Mesenchymal stem cell (in vitro differentiated cells and primary cell): ENCODE results near the gene NUP205.

ENCODE experiments used
- DNase-seq: peaks from one replicate; pipeline ENCODE4 v3.0.0-alpha.2; 2013
- H2AFZ ChIP-seq: one replicate; pipeline ENCODE4 v1.6.1; 2013; ENCODE audit warnings: low read depth, mild to moderate bottlenecking, control low read depth, inconsistent platforms, low read length, moderate library complexity
- H2AK5ac ChIP-seq: 2 replicates; pipeline ENCODE4 v1.6.1; 2013; ENCODE audit warnings: low read length, moderate library complexity, mild to moderate bottlenecking, inconsistent platforms; ENCODE audit not compliant: severe bottlenecking
- H2BK120ac ChIP-seq: one replicate; pipeline ENCODE4 v1.6.1; 2013; ENCODE audit warnings: low read depth, mild to moderate bottlenecking, inconsistent platforms, low read length, moderate library complexity
- H2BK12ac ChIP-seq, 2 experiments: one replicate each; pipeline ENCODE4 v1.6.1; 2013; ENCODE audit warnings: inconsistent platforms in 2 of 2, low read length in 2 of 2, mild to moderate bottlenecking in 2 of 2, moderate library complexity in 2 of 2, control low read depth in 1 of 2
- H2BK15ac ChIP-seq: one replicate; pipeline ENCODE4 v1.6.1; 2013; ENCODE audit warnings: mild to moderate bottlenecking, low read depth, inconsistent platforms; ENCODE audit not compliant: poor library complexity, severe bottlenecking
- H2BK5ac ChIP-seq: 2 replicates; pipeline ENCODE4 v1.6.1; 2013; ENCODE audit warnings: low read depth, mild to moderate bottlenecking, low read length, control low read depth, inconsistent platforms; ENCODE audit not compliant: poor library complexity, severe bottlenecking
- H3K14ac ChIP-seq, 2 experiments: one replicate each; pipeline ENCODE4 v1.6.1; 2013; ENCODE audit warnings: inconsistent platforms in 2 of 2, low read length in 2 of 2, control low read depth in 1 of 2, mild to moderate bottlenecking in 1 of 2, moderate library complexity in 1 of 2
- H3K18ac ChIP-seq, 2 experiments: one replicate each; pipeline ENCODE4 v1.6.1; 2013; ENCODE audit warnings: inconsistent platforms in 2 of 2, low read length in 2 of 2, control low read depth in 1 of 2, low read depth in 1 of 2, mild to moderate bottlenecking in 1 of 2
- H3K23ac ChIP-seq, 2 experiments: one replicate each; pipeline ENCODE4 v1.6.1; 2013; ENCODE audit warnings: inconsistent platforms in 2 of 2, low read length in 2 of 2, mild to moderate bottlenecking in 2 of 2, moderate library complexity in 2 of 2, control low read depth in 1 of 2
- H3K27ac ChIP-seq: 2 replicates; pipeline ENCODE4 v1.5.1; 2013; ENCODE audit warnings: mild to moderate bottlenecking, moderate library complexity, low read length, control low read depth, inconsistent platforms; ENCODE audit not compliant: poor library complexity, severe bottlenecking
- H3K27me3 ChIP-seq, 2 experiments: 2 replicates each; pipeline versions ENCODE4 v1.6.1 to v1.7.0; 2013; ENCODE audit warnings: low read length in 2 of 2, mild to moderate bottlenecking in 2 of 2, moderate library complexity in 2 of 2, control low read depth in 1 of 2, inconsistent platforms in 1 of 2; ENCODE audit not compliant: control insufficient read depth in 1 of 2, insufficient read depth in 1 of 2
- H3K36me3 ChIP-seq, 2 experiments: 2 replicates each; pipeline versions ENCODE4 v1.6.1 to v1.7.0; 2013; ENCODE audit warnings: low read length in 2 of 2, control low read depth in 1 of 2, inconsistent platforms in 1 of 2, low read depth in 1 of 2, mild to moderate bottlenecking in 1 of 2; ENCODE audit not compliant: insufficient read depth in 2 of 2, control insufficient read depth in 1 of 2
- H3K4ac ChIP-seq, 2 experiments: one replicate each; pipeline ENCODE4 v1.6.1; 2013; ENCODE audit warnings: inconsistent platforms in 2 of 2, low read length in 2 of 2, mild to moderate bottlenecking in 2 of 2, moderate library complexity in 2 of 2, control low read depth in 1 of 2, low read depth in 1 of 2
- H3K4me1 ChIP-seq: 2 replicates; pipeline ENCODE4 v1.6.1; 2013; ENCODE audit warnings: low read depth, low read length, control low read depth; ENCODE audit not compliant: control insufficient read depth, insufficient read depth
- H3K4me2 ChIP-seq: 2 replicates; pipeline ENCODE4 v1.6.1; 2013; ENCODE audit warnings: low read length, mild to moderate bottlenecking, inconsistent platforms; ENCODE audit not compliant: poor library complexity, severe bottlenecking
- H3K4me3 ChIP-seq, 2 experiments: 2 replicates each; pipeline versions ENCODE4 v1.5.1 to v1.7.0; 2013; ENCODE audit warnings: low read length in 2 of 2, mild to moderate bottlenecking in 2 of 2, control low read depth in 1 of 2, low read depth in 1 of 2; ENCODE audit not compliant: insufficient read depth in 1 of 2
- H3K79me1 ChIP-seq: replicated peaks from 2 replicates; pipeline ENCODE4 v1.6.1; 2013; ENCODE audit warnings: mild to moderate bottlenecking, control low read depth, low read length, inconsistent platforms; ENCODE audit not compliant: poor library complexity, severe bottlenecking
- H3K9ac ChIP-seq: 2 replicates; pipeline ENCODE4 v1.7.0; 2013; ENCODE audit warnings: mild to moderate bottlenecking, low read length, moderate library complexity
- H3K9me3 ChIP-seq: 2 replicates; pipeline ENCODE4 v1.7.0; 2013; ENCODE audit warnings: mild to moderate bottlenecking, low read length; ENCODE audit not compliant: control insufficient read depth
- H4K8ac ChIP-seq: one replicate; pipeline ENCODE4 v1.6.1; 2013; ENCODE audit warnings: inconsistent platforms, mild to moderate bottlenecking, low read length, moderate library complexity
- H4K91ac ChIP-seq: one replicate; pipeline ENCODE4 v1.6.1; 2013; ENCODE audit warnings: mild to moderate bottlenecking, low read length, inconsistent platforms
- WGBS: methylation state at CpG from one replicate; pipeline ENCODE4 v1.1.7; 2013; ENCODE audit warnings: mixed read lengths; 5-methylcytosine and 5-hydroxymethylcytosine counted together

Gene NUP205

GRCh38 chr7:135539629-135540028 lies 18.1 kb upstream of the NUP205 start:
- Histone ChIP-seq H3K9ac (no peak overlapping the region), H3K23ac (no peak overlapping the region), H3K14ac (no peak overlapping the region), H3K27me3 (peaks cover 3 to 5% of the 10 kb centered on the region in 2 experiments), H2AFZ (no peak overlapping the region), H2BK15ac (no peak overlapping the region), H3K4me1 (no peaks in the 10 kb centered on the region), H3K4me3 (no peak overlapping the region), H3K4ac (no peak overlapping the region), H3K4me2 (no peak overlapping the region), H2BK120ac (no peak overlapping the region), H3K18ac (no peak overlapping the region), H4K91ac (no peak overlapping the region), H3K27ac (no peak overlapping the region), H2BK5ac (no peak overlapping the region), H3K79me1 (no peaks in the 10 kb centered on the region), H3K36me3 (no peaks in the 10 kb centered on the region), H3K9me3 (no peaks in the 10 kb centered on the region), H2AK5ac (no peak overlapping the region), H2BK12ac (no peak overlapping the region), H4K8ac (no peak overlapping the region)
- 83% methylated on average over 1 of the region's 2 CpGs for WGBS
- DNase-seq = no peak

- H2BK15ac ChIP-seq = no peak overlapping the region
- 92% methylated on average over 4 of the region's 6 CpGs for WGBS
These were observed 16.7 kb upstream of the NUP205 start for GRCh38 chr7:135541029-135541428.

DNA sequence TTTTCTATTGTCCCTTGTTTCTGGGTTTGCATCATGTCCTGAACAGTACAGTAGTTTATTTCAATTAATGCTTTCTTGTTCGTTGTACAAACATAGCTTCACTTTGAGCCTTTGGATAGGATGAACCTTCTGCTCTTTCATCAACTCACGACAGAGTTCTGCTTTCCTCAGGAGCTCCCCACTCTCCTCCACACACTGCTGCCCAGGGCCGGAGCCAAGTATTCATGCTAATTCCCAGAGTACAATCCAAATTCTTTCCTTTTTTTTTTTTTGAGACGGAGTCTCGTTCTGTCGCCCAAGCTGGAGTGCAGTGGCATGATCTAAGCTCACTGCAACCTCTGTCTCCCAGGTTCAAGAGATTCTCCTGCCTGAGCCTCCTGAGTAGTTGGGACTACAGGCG lies 7.5 kb upstream of the NUP205 start:
- Histone ChIP-seq H4K91ac (no peak overlapping the region), H3K4ac (no peak overlapping the region), H3K14ac (no peak overlapping the region), H4K8ac (no peak overlapping the region), H3K27ac (no peak overlapping the region), H3K23ac (no peak overlapping the region), H3K9me3 (no peaks in the 10 kb centered on the region), H3K4me3 (no peak overlapping the region), H2BK15ac (no peak overlapping the region), H2BK12ac (no peak overlapping the region), H3K4me1 (no peaks in the 10 kb centered on the region), H2AK5ac (no peak overlapping the region), H3K18ac (no peak overlapping the region), H3K79me1 (no peaks in the 10 kb centered on the region), H3K9ac (no peak overlapping the region), H2BK120ac (no peak overlapping the region), H3K36me3 (no peaks in the 10 kb centered on the region), H2BK5ac (no peak overlapping the region), H3K27me3 (peaks cover 0 to 4% of the 10 kb centered on the region in 2 experiments), H2AFZ (no peak overlapping the region), H3K4me2 (no peak overlapping the region)
- no peak for DNase-seq
- WGBS = 89% methylated on average over 7 of the region's 7 CpGs

More at GRCh38 chr7:135541029-135541428, 16.7 kb upstream of the NUP205 start:
- H3K36me3 ChIP-seq = no peaks in the 10 kb centered on the region
- H3K4me2 ChIP-seq = no peak overlapping the region
- H3K79me1 ChIP-seq = no peaks in the 10 kb centered on the region
- H3K18ac ChIP-seq = no peak overlapping the region
- no peak overlapping the region for H3K23ac ChIP-seq
- peaks cover 0 to 5% of the 10 kb centered on the region in 2 experiments for H3K27me3 ChIP-seq
- no peaks in the 10 kb centered on the region for H3K4me1 ChIP-seq
- H2AFZ ChIP-seq = no peak overlapping the region
- H3K9me3 ChIP-seq = no peaks in the 10 kb centered on the region
- H3K9ac ChIP-seq = no peak overlapping the region
- no peak overlapping the region for H3K4me3 ChIP-seq
- H3K27ac ChIP-seq = no peak overlapping the region
- H4K8ac ChIP-seq = no peak overlapping the region
- H2BK5ac ChIP-seq = no peak overlapping the region
- no peak overlapping the region for H3K14ac ChIP-seq
- no peak overlapping the region for H4K91ac ChIP-seq
- DNase-seq = no peak
- H2BK120ac ChIP-seq = no peak overlapping the region
- no peak overlapping the region for H2BK12ac ChIP-seq
- no peak overlapping the region for H2AK5ac ChIP-seq
- H3K4ac ChIP-seq = no peak overlapping the region

GRCh38 chr7:135552148-135552547 lies 5.6 kb upstream of the NUP205 start:
- H2AFZ ChIP-seq = no peak overlapping the region
- H3K79me1 ChIP-seq = no peaks in the 10 kb centered on the region
- no peak overlapping the region for H3K23ac ChIP-seq
- no peak overlapping the region for H3K4ac ChIP-seq
- H3K9ac ChIP-seq = no peak overlapping the region
- no peak overlapping the region for H4K91ac ChIP-seq
- no peak overlapping the region for H4K8ac ChIP-seq
- H3K9me3 ChIP-seq = no peaks in the 10 kb centered on the region
- no peak for DNase-seq
- no peak overlapping the region for H2BK120ac ChIP-seq
- no peak overlapping the region for H2AK5ac ChIP-seq
- no peak overlapping the region for H3K18ac ChIP-seq
- no peak overlapping the region for H2BK15ac ChIP-seq
- no peaks in the 10 kb centered on the region for H3K36me3 ChIP-seq
- H3K4me2 ChIP-seq = no peak overlapping the region
- no peak overlapping the region for H3K4me3 ChIP-seq
- H3K4me1 ChIP-seq = no peaks in the 10 kb centered on the region
- no peak overlapping the region for H2BK12ac ChIP-seq
- peaks cover 0 to 4% of the 10 kb centered on the region in 2 experiments for H3K27me3 ChIP-seq
- no peak overlapping the region for H3K27ac ChIP-seq
- 45% methylated on average over 3 of the region's 3 CpGs for WGBS
- H2BK5ac ChIP-seq = no peak overlapping the region
- H3K14ac ChIP-seq = no peak overlapping the region
